Sigmoid colon (tissue), 7 donors: ENCODE results near the gene BARX2. TPM values are rescaled to one million over a fixed set of nuclear protein-coding genes. Genes with fewer than 3 reads are reported as not detected.
"Not testable (repeated sequence)": the region's sequence is repeated elsewhere in the genome, so short reads cannot be mapped to it uniquely, and the experiment has no call there.

Experiments used
- DNase-seq: peaks from one replicate; pipeline ENCODE4 v3.0.0-alpha.2; 2019
- H3K27ac ChIP-seq, 4 donors: fragments of 200-600 bp; sonication (generic); one replicate each; pipeline ENCODE4 v1.5.1; 2016 to 2019; ENCODE audit warnings: mild to moderate bottlenecking in 1 of 4
- H3K27me3 ChIP-seq, 3 donors: fragments of 200-600 bp; sonication (generic); one replicate each; pipeline ENCODE4 v1.5.1; 2019; ENCODE audit warnings: mild to moderate bottlenecking in 1 of 3
- H3K36me3 ChIP-seq, 4 donors: fragments of 200-600 bp; sonication (generic); one replicate each; pipeline ENCODE4 v1.5.1; 2016 to 2019
- H3K4me1 ChIP-seq, 4 donors: fragments of 200-600 bp; sonication (generic); one replicate each; pipeline ENCODE4 v1.5.1; 2017 to 2019
- H3K4me3 ChIP-seq, 4 donors: fragments of 200-600 bp; sonication (generic); one replicate each; pipeline ENCODE4 v1.5.1; 2017 to 2019; ENCODE audit warnings: mild to moderate bottlenecking in 2 of 4, moderate library complexity in 1 of 4
- H3K9me3 ChIP-seq, 4 donors: fragments of 200-600 bp in 3 of 4; sonication (generic) in 3 of 4; one replicate each; pipeline versions ENCODE4 v1.5.1 to v1.6.1; 2013 to 2019
- EP300 ChIP-seq, 4 donors: sonication (generic); formaldehyde crosslinking; IDR thresholded peaks; one replicate each; pipeline ENCODE4 v1.6.1; 2017; ENCODE audit warnings: antibody characterized with exemption in 4 of 4
- POLR2A ChIP-seq, 2 donors: fragments of 450-650 bp; IDR thresholded peaks; one replicate each; pipeline ENCODE4 v1.6.1; 2016; ENCODE audit warnings: antibody characterized with exemption in 2 of 2, mild to moderate bottlenecking in 2 of 2, moderate library complexity in 2 of 2
- POLR2AphosphoS5 ChIP-seq, 4 donors: sonication (generic); formaldehyde crosslinking; IDR thresholded peaks; one replicate each; pipeline ENCODE4 v1.6.1; 2017; ENCODE audit warnings: antibody characterized with exemption in 4 of 4
- WGBS, 2 donors: extraction: QIAGEN DNeasy Blood & Tissue Kit; methylation state at CpG; one replicate each; pipeline ENCODE4 v1.1.7; 2013; 5-methylcytosine and 5-hydroxymethylcytosine counted together
- intact Hi-C: fragments of 100-400 bp; cut with DNase I; formaldehyde crosslinking; loops from one replicate; pipeline ENCODE4 v1.15.1; 2023
- polyA plus RNA-seq, 3 donors: library from polyadenylated mRNA; stranded (reverse); fragments of 200-250 nt; gene quantifications; one replicate each; pipeline ENCODE4 v1.2.3, GENCODE V29; 2013
- total RNA-seq, 4 donors: library from RNA; depleted of rRNA; stranded (reverse); fragments of >200 nt; gene quantifications; one replicate each; pipeline ENCODE4 v1.1.0, GENCODE V29; 2016
- TF ChIP-seq, protein P1 (sequence below), 4 experiments: fragments of 450-650 bp in 3 of 4; fragments of 200-600 bp in 1 of 4; IDR thresholded peaks; one replicate each; pipeline ENCODE4 v1.5.1; 2016 to 2019; ENCODE audit warnings: antibody characterized with exemption in 4 of 4, mild to moderate bottlenecking in 3 of 4, moderate library complexity in 2 of 4
- donor health status: healthy with polysubstance abuse.
- donor health status: Bipolar disorder and iron deficiency.
- donor health status: healthy.

BARX2 gene
- total RNA-seq, result not detected
- polyA plus RNA-seq, result 10 to 100 TPM; 10.0 to 19.7 (median 12.0) TPM

- H3K36me3 ChIP-seq, result no peaks in the 10 kb centered on the region
- TF ChIP-seq EP300 (IDR thresholded peaks at IDR 0.05) (no peak), POLR2A (IDR thresholded peaks at IDR 0.05) (no peak), POLR2AphosphoS5 (IDR thresholded peaks at IDR 0.05) (no peak)
- TF ChIP-seq, protein P1, sequence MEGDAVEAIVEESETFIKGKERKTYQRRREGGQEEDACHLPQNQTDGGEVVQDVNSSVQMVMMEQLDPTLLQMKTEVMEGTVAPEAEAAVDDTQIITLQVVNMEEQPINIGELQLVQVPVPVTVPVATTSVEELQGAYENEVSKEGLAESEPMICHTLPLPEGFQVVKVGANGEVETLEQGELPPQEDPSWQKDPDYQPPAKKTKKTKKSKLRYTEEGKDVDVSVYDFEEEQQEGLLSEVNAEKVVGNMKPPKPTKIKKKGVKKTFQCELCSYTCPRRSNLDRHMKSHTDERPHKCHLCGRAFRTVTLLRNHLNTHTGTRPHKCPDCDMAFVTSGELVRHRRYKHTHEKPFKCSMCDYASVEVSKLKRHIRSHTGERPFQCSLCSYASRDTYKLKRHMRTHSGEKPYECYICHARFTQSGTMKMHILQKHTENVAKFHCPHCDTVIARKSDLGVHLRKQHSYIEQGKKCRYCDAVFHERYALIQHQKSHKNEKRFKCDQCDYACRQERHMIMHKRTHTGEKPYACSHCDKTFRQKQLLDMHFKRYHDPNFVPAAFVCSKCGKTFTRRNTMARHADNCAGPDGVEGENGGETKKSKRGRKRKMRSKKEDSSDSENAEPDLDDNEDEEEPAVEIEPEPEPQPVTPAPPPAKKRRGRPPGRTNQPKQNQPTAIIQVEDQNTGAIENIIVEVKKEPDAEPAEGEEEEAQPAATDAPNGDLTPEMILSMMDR (IDR thresholded peaks at IDR 0.05), result no peak
- intact Hi-C loops, result no loop called here
- WGBS, 2 donors, result 1 to 2% methylated on average over 81 of the region's 81 CpGs
- peaks cover 0 to 39% (median 36%) of the 10 kb centered on the region in 4 donors for H3K4me1 ChIP-seq
- DNase-seq, result no peak
- H3K27me3 ChIP-seq, result peaks cover 41 to 98% (median 71%) of the 10 kb centered on the region in 3 donors
- H3K27ac ChIP-seq, result no peak within 1 kb of the TSS
- peak within 1 kb of the TSS in 3 of 4 donors; percentile 19 to 38 (median 33) for H3K4me3 ChIP-seq
- H3K9me3 ChIP-seq, result no peaks in the 10 kb centered on the region
Observed at GRCh38 chr11:129375751-129376657, at the start of gene BARX2. Gene BARX2 (plus strand): TSS chr11:129375848. CDS start chr11:129376036, 188 bp downstream.

DNA sequence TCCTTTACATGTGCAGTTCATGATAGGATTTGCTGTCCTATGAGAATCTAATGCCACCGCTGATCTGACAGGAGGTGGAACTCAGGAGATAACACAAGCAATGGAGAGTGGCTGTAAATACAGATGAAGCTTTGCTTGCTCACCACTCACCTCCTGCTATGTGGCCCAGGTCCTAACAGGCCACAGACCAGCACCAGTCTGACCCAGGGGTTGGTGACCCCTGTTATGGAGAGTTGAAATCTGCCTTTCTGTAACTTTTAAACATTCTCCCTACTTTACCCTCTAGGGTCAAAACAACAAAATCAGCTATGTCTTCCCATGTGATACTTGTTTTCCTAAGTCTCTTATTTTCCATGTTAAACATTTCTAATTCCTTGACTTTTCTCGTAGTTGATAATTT lies 48.7 kb upstream of the BARX2 start:
- Histone ChIP-seq H3K27ac (no peak overlapping the region), H3K36me3 (no peaks in the 10 kb centered on the region), H3K9me3 (no peaks in the 10 kb centered on the region), H3K4me3 (no peak overlapping the region), H3K27me3 (no peaks in the 10 kb centered on the region), H3K4me1 (peaks cover 0 to 4% (median 0%) of the 10 kb centered on the region in 4 donors)
- no peak for DNase-seq
- TF ChIP-seq POLR2AphosphoS5 (IDR thresholded peaks at IDR 0.05) (no peak), POLR2A (IDR thresholded peaks at IDR 0.05) (no peak), EP300 (IDR thresholded peaks at IDR 0.05) (no peak)
- intact Hi-C loops, result no loop called here
- WGBS, 2 donors, result 72 to 92% methylated on average over 2 of the region's 2 CpGs

- intact Hi-C loops, result not testable (repeated sequence)
- whole genome bisulfite sequencing, 2 donors, result 76% methylated on average over 4 of the region's 4 CpGs
Observed at GRCh38 chr11:129327708-129328107, 47.9 kb upstream of the BARX2 start.

DNA sequence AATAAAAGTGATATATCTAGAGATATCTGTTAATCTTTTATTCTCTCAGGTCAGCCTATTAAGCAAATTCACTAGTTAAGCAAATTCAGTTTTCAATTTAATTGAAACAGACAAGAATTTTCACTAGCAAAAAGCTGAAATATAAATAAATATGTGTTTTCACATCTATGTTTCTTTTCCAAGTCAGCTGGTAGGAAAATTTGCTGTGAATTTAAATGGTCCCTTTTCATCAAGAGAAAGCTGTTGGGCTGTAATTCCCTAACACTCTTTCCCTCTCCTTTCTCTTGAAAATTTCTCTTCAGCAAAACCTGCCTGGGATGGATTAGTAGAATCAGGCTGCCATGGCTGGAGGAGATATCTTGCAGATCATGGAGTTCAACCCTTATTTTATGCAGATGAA lies 46.9 kb upstream of the BARX2 start:
- Histone ChIP-seq H3K4me3 (no peak overlapping the region), H3K9me3 (no peaks in the 10 kb centered on the region), H3K27me3 (no peaks in the 10 kb centered on the region), H3K27ac (no peak overlapping the region), H3K4me1 (peaks cover 0 to 6% (median 0%) of the 10 kb centered on the region in 4 donors), H3K36me3 (no peaks in the 10 kb centered on the region)
- DNase-seq, result no peak
- intact Hi-C loops, result no loop called here
- TF ChIP-seq, protein P1 (IDR thresholded peaks at IDR 0.05), result no peak
- TF ChIP-seq POLR2AphosphoS5 (IDR thresholded peaks at IDR 0.05), result no peak
- no peak for TF ChIP-seq EP300 (IDR thresholded peaks at IDR 0.05)
- no peak for TF ChIP-seq POLR2A (IDR thresholded peaks at IDR 0.05)

More at GRCh38 chr11:129327708-129328107, 47.9 kb upstream of the BARX2 start:
- not testable (repeated sequence) for H3K36me3 ChIP-seq, H3K4me1 ChIP-seq, H3K27ac ChIP-seq, DNase-seq, H3K4me3 ChIP-seq, H3K9me3 ChIP-seq, H3K27me3 ChIP-seq

DNA sequence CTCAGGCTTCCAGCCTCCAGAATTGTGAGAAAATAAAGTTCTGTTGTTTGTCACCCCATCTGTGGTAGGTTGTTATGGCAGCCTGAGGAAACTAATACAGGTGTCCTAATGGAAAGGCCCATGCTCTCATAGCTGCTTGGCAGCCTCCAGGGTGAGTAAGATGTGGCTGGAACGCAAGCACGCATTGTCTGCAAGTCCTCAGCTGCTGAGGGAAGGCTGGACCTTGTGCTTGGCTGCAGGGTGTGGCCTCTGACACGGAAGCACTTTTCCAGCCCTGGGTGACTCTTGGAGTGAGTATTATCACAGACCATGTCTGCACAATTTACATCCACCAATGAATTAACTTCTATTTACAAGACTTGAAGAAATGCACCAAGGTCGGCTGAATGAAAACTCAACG lies 44.4 kb upstream of the BARX2 start:
- 45 to 83% methylated on average over 5 of the region's 5 CpGs for WGBS, 2 donors
- no peaks in the 10 kb centered on the region for H3K9me3 ChIP-seq
- intact Hi-C loops, result loop anchor here (1.0 to 5.0 kb wide), 2 partner anchors 104 to 214 kb away; no protein-coding TSS in a partner anchor
- H3K36me3 ChIP-seq, result no peaks in the 10 kb centered on the region
- H3K4me1 ChIP-seq, result peaks cover 0 to 6% (median 0%) of the 10 kb centered on the region in 4 donors
- TF ChIP-seq POLR2AphosphoS5 (IDR thresholded peaks at IDR 0.05) (no peak), POLR2A (IDR thresholded peaks at IDR 0.05) (no peak), EP300 (IDR thresholded peaks at IDR 0.05) (no peak)
- TF ChIP-seq, protein P1 (IDR thresholded peaks at IDR 0.05), result no peak
- H3K4me3 ChIP-seq, result no peak overlapping the region
- no peak overlapping the region for H3K27ac ChIP-seq
- DNase-seq, result no peak
- H3K27me3 ChIP-seq, result no peaks in the 10 kb centered on the region
